CD14-positive monocyte (primary cell): ENCODE measurements around the gene NETO1. TPM values are rescaled to one million over a fixed set of nuclear protein-coding genes. Genes with fewer than 3 reads are reported as not detected.

Source experiments
- DNase-seq, 3 donors: peaks; one replicate each; pipeline ENCODE4 v3.0.0-alpha.2; 2011 to 2022
- H2AFZ ChIP-seq: 2 replicates; pipeline ENCODE4 v1.6.0; 2012; ENCODE audit warnings: mild to moderate bottlenecking, low read depth, low read length, inconsistent platforms; ENCODE audit not compliant: insufficient read depth, poor library complexity, severe bottlenecking
- H3K27ac ChIP-seq, 2 donors: 1 replicate in 1 of 2; 2 replicates in 1 of 2; pipeline ENCODE4 v1.5.1; 2012 to 2013; ENCODE audit warnings: low read length in 2 of 2, control low read depth in 1 of 2, inconsistent platforms in 1 of 2, low read depth in 1 of 2, mild to moderate bottlenecking in 1 of 2
- H3K27me3 ChIP-seq, 2 donors: one replicate each; pipeline versions ENCODE4 v1.6.0 to v1.6.1; 2011 to 2013; ENCODE audit warnings: low read length in 2 of 2; ENCODE audit not compliant: control insufficient read depth in 2 of 2, insufficient read depth in 2 of 2
- H3K36me3 ChIP-seq, 2 donors: replicated peaks in 1 of 2; 1 replicate in 1 of 2; 2 replicates in 1 of 2; pipeline versions ENCODE4 v1.5.1 to v1.6.1; 2012 to 2013; ENCODE audit warnings: low read length in 2 of 2, control low read depth in 1 of 2, inconsistent platforms in 1 of 2, mild to moderate bottlenecking in 1 of 2; ENCODE audit not compliant: insufficient read depth in 2 of 2, control insufficient read depth in 1 of 2
- H3K4me1 ChIP-seq, 2 donors: 1 replicate in 1 of 2; 2 replicates in 1 of 2; pipeline versions ENCODE4 v1.5.1 to v1.6.1; 2012 to 2013; ENCODE audit warnings: low read length in 2 of 2, control low read depth in 1 of 2, inconsistent platforms in 1 of 2, mild to moderate bottlenecking in 1 of 2, moderate library complexity in 1 of 2; ENCODE audit not compliant: insufficient read depth in 2 of 2, control insufficient read depth in 1 of 2
- H3K4me2 ChIP-seq: replicated peaks from 2 replicates; pipeline ENCODE3; 2012; ENCODE audit warnings: low read length, moderate library complexity, mild to moderate bottlenecking; ENCODE audit not compliant: poor library complexity, severe bottlenecking; ENCODE audit errors: extremely low read depth
- H3K4me3 ChIP-seq, 3 experiments: fragments of 200-600 bp in 1 of 3; sonication (generic) in 1 of 3; replicated peaks in 1 of 3; 1 replicate in 2 of 3; 2 replicates in 1 of 3; pipeline ENCODE4 v1.5.1; 2011 to 2013; ENCODE audit warnings: low read length in 3 of 3, mild to moderate bottlenecking in 3 of 3, control low read depth in 2 of 3, low read depth in 2 of 3, inconsistent platforms in 1 of 3, moderate library complexity in 1 of 3
- H3K79me2 ChIP-seq: 2 replicates; pipeline ENCODE4 v1.6.0; 2012; ENCODE audit warnings: mild to moderate bottlenecking, control low read depth, inconsistent platforms, low read length, moderate library complexity; ENCODE audit not compliant: insufficient read depth
- H3K9ac ChIP-seq: 2 replicates; pipeline ENCODE4 v1.6.0; 2017; ENCODE audit warnings: low read length, mild to moderate bottlenecking; ENCODE audit not compliant: insufficient read depth, poor library complexity, severe bottlenecking
- H3K9me3 ChIP-seq, 2 donors: replicated peaks in 1 of 2; 1 replicate in 1 of 2; 2 replicates in 1 of 2; pipeline versions ENCODE4 v1.5.1 to v1.6.1; 2012 to 2013; ENCODE audit warnings: low read length in 2 of 2, control low read depth in 1 of 2; ENCODE audit not compliant: control insufficient read depth in 1 of 2, insufficient read depth in 1 of 2
- H4K20me1 ChIP-seq: 2 replicates; pipeline ENCODE4 v1.6.0; 2012; ENCODE audit warnings: mild to moderate bottlenecking, low read length, control low read depth, moderate library complexity; ENCODE audit not compliant: insufficient read depth
- H3K27ac Mint-ChIP-seq, 7 donors: one replicate each; pipeline ENCODE4 v1.8.0; 2020; ENCODE audit warnings: mild to moderate bottlenecking in 7 of 7, mixed read lengths in 7 of 7, moderate library complexity in 6 of 7, inconsistent platforms in 2 of 7
- H3K27me3 Mint-ChIP-seq, 3 donors: one replicate each; pipeline ENCODE4 v1.8.0; 2021 to 2022; ENCODE audit warnings: low read depth in 3 of 3, mild to moderate bottlenecking in 3 of 3, mixed read lengths in 3 of 3, moderate library complexity in 3 of 3, inconsistent platforms in 1 of 3
- H3K36me3 Mint-ChIP-seq, 2 donors: one replicate each; pipeline ENCODE4 v1.8.0; 2020; ENCODE audit warnings: mixed read lengths in 2 of 2, inconsistent platforms in 1 of 2, mild to moderate bottlenecking in 1 of 2
- H3K4me1 Mint-ChIP-seq: one replicate; pipeline ENCODE4 v1.8.0; 2020; ENCODE audit warnings: mild to moderate bottlenecking, mixed read lengths
- H3K4me3 Mint-ChIP-seq, 2 donors: one replicate each; pipeline ENCODE4 v1.8.0; 2020; ENCODE audit warnings: mild to moderate bottlenecking in 2 of 2, mixed read lengths in 2 of 2, moderate library complexity in 1 of 2
- H3K9me3 Mint-ChIP-seq, 7 donors: one replicate each; pipeline ENCODE4 v1.8.0; 2020 to 2022; ENCODE audit warnings: mixed read lengths in 7 of 7, mild to moderate bottlenecking in 6 of 7, moderate library complexity in 6 of 7, inconsistent platforms in 2 of 7
- WGBS: methylation state at CpG from one replicate; pipeline ENCODE4 v1.1.5; 2013; ENCODE audit warnings: missing lambda C conversion rate; ENCODE audit not compliant: insufficient coverage; 5-methylcytosine and 5-hydroxymethylcytosine counted together
- intact Hi-C, 2 donors: fragments of 100-400 bp; cut with micrococcal nuclease; formaldehyde crosslinking; loops; one replicate each; pipeline versions ENCODE4 v1.15.0 to v1.15.1; 2023
- polyA plus RNA-seq, 3 donors: library from polyadenylated mRNA; depleted of rRNA in 1 of 3; unstranded in 2 of 3; stranded (reverse) in 1 of 3; fragments of 300-500 nt in 2 of 3; fragments of >200 nt in 1 of 3; fragmentation: Illumina TruSeq in 2 of 3; gene quantifications; 1 replicate in 2 of 3; 2 replicates in 1 of 3; pipeline ENCODE4 v1.2.3, GENCODE V29; 2012 to 2021
- TF ChIP-seq, protein P1 (sequence below): fragments of 200-600 bp; IDR thresholded peaks from one replicate; pipeline ENCODE4 v1.8.0; 2022; ENCODE audit warnings: antibody characterized with exemption, mild to moderate bottlenecking

NETO1 gene
- polyA plus RNA-seq, 3 donors, result not detected

DNA sequence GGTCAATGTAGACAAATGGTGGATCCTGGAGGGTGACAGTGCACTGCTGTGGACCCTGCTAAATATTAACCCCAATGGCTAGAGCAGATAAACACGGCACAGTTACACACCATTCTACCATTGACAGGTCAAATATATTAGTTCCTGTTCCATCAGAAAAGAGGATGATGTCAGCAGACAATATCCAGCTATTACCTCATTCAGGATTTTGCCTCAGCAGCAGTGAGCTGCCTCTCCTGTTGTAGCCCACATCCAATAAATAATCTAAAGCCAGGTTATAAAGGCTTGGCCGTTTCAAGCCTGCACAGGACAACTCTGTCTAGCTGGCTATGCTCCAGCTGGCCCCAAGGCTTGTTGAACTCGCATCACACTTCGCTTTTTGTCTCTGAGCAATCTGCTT is 31.6 kb upstream of the NETO1 start:
- intact Hi-C loops, result no loop called here
- no peak overlapping the region for H3K4me3 Mint-ChIP-seq

DNA sequence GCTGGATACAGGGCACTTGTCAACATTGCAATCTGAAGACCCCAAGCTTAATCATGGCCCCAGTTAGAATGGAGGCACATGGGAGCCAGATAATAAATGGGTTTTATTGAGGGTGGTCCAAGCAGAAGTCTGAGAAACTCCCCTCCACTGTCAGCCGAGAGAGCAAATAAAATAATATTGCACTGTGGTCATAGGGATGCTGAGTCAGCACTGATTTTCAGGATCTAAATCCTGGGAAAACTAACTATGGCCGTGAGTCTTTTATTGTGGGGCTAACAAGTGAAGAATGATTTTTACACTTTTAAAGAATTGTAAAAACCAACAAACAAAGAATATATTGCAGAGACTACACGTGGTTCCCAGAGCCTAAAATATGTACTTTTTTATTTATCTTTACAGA is 31.1 kb upstream of the NETO1 start:
- H3K36me3 Mint-ChIP-seq, result no peaks in the 10 kb centered on the region

More for the DNA sequence above, 31.6 kb upstream of the NETO1 start:
- Histone ChIP-seq H3K36me3 (no peaks in the 10 kb centered on the region), H2AFZ (no peak overlapping the region), H4K20me1 (no peaks in the 10 kb centered on the region), H3K27me3 (no peaks in the 10 kb centered on the region), H3K9me3 (no peaks in the 10 kb centered on the region), H3K4me1 (no peaks in the 10 kb centered on the region), H3K27ac (no peak overlapping the region), H3K79me2 (no peaks in the 10 kb centered on the region), H3K4me3 (no peak overlapping the region), H3K9ac (no peak overlapping the region), H3K4me2 (no peak overlapping the region)
- TF ChIP-seq, protein P1, sequence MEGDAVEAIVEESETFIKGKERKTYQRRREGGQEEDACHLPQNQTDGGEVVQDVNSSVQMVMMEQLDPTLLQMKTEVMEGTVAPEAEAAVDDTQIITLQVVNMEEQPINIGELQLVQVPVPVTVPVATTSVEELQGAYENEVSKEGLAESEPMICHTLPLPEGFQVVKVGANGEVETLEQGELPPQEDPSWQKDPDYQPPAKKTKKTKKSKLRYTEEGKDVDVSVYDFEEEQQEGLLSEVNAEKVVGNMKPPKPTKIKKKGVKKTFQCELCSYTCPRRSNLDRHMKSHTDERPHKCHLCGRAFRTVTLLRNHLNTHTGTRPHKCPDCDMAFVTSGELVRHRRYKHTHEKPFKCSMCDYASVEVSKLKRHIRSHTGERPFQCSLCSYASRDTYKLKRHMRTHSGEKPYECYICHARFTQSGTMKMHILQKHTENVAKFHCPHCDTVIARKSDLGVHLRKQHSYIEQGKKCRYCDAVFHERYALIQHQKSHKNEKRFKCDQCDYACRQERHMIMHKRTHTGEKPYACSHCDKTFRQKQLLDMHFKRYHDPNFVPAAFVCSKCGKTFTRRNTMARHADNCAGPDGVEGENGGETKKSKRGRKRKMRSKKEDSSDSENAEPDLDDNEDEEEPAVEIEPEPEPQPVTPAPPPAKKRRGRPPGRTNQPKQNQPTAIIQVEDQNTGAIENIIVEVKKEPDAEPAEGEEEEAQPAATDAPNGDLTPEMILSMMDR, result no peak
- Mint-ChIP-seq H3K27ac (no peak overlapping the region), H3K36me3 (no peaks in the 10 kb centered on the region), H3K27me3 (peaks cover 0 to 1% (median 0%) of the 10 kb centered on the region in 3 donors), H3K9me3 (peaks cover 0 to 3% (median 0%) of the 10 kb centered on the region in 7 donors), H3K4me1 (no peaks in the 10 kb centered on the region)
- 83% methylated on average over 4 of the region's 4 CpGs for WGBS
- DNase-seq, result no peak

More for the DNA sequence above, 31.1 kb upstream of the NETO1 start:
- intact Hi-C loops, result no loop called here
- no peaks in the 10 kb centered on the region for H3K9me3 ChIP-seq
- no peak overlapping the region for H2AFZ ChIP-seq
- TF ChIP-seq, protein P1, result no peak
- H3K4me2 ChIP-seq, result no peak overlapping the region
- no peaks in the 10 kb centered on the region for H3K27me3 ChIP-seq
- H3K27me3 Mint-ChIP-seq, result peaks cover 0 to 1% (median 0%) of the 10 kb centered on the region in 3 donors
- no peak overlapping the region for H3K27ac ChIP-seq
- DNase-seq, result no peak
- no peaks in the 10 kb centered on the region for H3K4me1 Mint-ChIP-seq
- no peak overlapping the region for H3K4me3 ChIP-seq
- H3K27ac Mint-ChIP-seq, result no peak overlapping the region
- peaks cover 0 to 3% (median 0%) of the 10 kb centered on the region in 7 donors for H3K9me3 Mint-ChIP-seq
- no peaks in the 10 kb centered on the region for H4K20me1 ChIP-seq
- H3K36me3 ChIP-seq, result no peaks in the 10 kb centered on the region
- no peak overlapping the region for H3K4me3 Mint-ChIP-seq
- no peak overlapping the region for H3K9ac ChIP-seq
- H3K79me2 ChIP-seq, result no peaks in the 10 kb centered on the region
- H3K4me1 ChIP-seq, result no peaks in the 10 kb centered on the region
- no CpG with 5 or more reads among the region's 3 CpGs for WGBS
